ENCODE measurements around the gene USP27X.

- TF ChIP-seq SP1 (IDR thresholded peaks at IDR 0.05), result no peak
- TF ChIP-seq YY1 (IDR thresholded peaks at IDR 0.05), result no peak
- TF ChIP-seq CTCF (IDR thresholded peaks at IDR 0.05; ENCODE audit: low read depth, low read length, missing input control), result no peak
- TF ChIP-seq, protein P1, sequence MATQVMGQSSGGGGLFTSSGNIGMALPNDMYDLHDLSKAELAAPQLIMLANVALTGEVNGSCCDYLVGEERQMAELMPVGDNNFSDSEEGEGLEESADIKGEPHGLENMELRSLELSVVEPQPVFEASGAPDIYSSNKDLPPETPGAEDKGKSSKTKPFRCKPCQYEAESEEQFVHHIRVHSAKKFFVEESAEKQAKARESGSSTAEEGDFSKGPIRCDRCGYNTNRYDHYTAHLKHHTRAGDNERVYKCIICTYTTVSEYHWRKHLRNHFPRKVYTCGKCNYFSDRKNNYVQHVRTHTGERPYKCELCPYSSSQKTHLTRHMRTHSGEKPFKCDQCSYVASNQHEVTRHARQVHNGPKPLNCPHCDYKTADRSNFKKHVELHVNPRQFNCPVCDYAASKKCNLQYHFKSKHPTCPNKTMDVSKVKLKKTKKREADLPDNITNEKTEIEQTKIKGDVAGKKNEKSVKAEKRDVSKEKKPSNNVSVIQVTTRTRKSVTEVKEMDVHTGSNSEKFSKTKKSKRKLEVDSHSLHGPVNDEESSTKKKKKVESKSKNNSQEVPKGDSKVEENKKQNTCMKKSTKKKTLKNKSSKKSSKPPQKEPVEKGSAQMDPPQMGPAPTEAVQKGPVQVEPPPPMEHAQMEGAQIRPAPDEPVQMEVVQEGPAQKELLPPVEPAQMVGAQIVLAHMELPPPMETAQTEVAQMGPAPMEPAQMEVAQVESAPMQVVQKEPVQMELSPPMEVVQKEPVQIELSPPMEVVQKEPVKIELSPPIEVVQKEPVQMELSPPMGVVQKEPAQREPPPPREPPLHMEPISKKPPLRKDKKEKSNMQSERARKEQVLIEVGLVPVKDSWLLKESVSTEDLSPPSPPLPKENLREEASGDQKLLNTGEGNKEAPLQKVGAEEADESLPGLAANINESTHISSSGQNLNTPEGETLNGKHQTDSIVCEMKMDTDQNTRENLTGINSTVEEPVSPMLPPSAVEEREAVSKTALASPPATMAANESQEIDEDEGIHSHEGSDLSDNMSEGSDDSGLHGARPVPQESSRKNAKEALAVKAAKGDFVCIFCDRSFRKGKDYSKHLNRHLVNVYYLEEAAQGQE (IDR thresholded peaks at IDR 0.05), result no peak
- no peak for TF ChIP-seq EGR1 (IDR thresholded peaks at IDR 0.05; ENCODE audit: low read depth in 2 of 2)
- no peak for TF ChIP-seq RAD21 (IDR thresholded peaks at IDR 0.05)
- no peak for TF ChIP-seq JUND (IDR thresholded peaks at IDR 0.05)
These were observed 34.7 kb upstream of the USP27X start for GRCh38 chrX:49844611-49845010.

Data from liver (tissue), 3 donors.